Measurements from ENCODE around the gene MRTFB. TPM values are rescaled to one million over a fixed set of nuclear protein-coding genes. Genes with fewer than 3 reads are reported as not detected.

Gene MRTFB
- polyA plus RNA-seq, 1 experiment, result 6.2 TPM

DNA sequence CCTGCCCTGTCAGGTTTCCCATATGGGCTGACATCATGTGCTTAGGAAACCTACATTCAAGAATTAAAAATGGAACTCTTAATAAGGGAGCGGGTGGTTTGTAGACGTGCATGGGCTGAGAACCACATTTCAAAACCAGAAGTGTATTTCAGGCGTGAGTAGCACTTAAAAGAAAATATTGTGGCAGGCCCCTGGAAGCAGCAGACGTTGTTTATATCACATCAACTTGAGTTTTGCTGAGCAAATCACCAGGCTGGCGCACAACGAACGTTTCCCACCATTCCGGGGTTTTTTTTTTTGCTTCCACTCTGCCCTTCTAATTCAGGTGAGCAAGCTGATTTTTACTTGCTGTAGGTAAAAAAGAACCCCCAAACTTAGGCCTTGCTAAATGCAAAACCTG lies 220.2 kb downstream of the MRTFB start:
- no peak for DNase-seq (ENCODE audit: low read depth)
- Histone ChIP-seq H3K4me3 (ENCODE audit: low read depth, low read length) (no peak overlapping the region), H3K36me3 (ENCODE audit: control insufficient read depth, insufficient read depth, low read length) (no peaks in the 10 kb centered on the region), H3K27me3 (ENCODE audit: control insufficient read depth, insufficient read depth, low read length) (no peaks in the 10 kb centered on the region)
- TF ChIP-seq, protein P1, sequence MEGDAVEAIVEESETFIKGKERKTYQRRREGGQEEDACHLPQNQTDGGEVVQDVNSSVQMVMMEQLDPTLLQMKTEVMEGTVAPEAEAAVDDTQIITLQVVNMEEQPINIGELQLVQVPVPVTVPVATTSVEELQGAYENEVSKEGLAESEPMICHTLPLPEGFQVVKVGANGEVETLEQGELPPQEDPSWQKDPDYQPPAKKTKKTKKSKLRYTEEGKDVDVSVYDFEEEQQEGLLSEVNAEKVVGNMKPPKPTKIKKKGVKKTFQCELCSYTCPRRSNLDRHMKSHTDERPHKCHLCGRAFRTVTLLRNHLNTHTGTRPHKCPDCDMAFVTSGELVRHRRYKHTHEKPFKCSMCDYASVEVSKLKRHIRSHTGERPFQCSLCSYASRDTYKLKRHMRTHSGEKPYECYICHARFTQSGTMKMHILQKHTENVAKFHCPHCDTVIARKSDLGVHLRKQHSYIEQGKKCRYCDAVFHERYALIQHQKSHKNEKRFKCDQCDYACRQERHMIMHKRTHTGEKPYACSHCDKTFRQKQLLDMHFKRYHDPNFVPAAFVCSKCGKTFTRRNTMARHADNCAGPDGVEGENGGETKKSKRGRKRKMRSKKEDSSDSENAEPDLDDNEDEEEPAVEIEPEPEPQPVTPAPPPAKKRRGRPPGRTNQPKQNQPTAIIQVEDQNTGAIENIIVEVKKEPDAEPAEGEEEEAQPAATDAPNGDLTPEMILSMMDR (IDR thresholded peaks at IDR 0.05; ENCODE audit: insufficient read depth, low read depth, low read length), result no peak
- ChIA-PET CTCF (interaction anchor here (0.6 kb wide), 1 partner anchor 33 kb away, joined by 4 read pairs; no protein-coding TSS in a partner anchor), POLR2A (no interaction called here)

DNA sequence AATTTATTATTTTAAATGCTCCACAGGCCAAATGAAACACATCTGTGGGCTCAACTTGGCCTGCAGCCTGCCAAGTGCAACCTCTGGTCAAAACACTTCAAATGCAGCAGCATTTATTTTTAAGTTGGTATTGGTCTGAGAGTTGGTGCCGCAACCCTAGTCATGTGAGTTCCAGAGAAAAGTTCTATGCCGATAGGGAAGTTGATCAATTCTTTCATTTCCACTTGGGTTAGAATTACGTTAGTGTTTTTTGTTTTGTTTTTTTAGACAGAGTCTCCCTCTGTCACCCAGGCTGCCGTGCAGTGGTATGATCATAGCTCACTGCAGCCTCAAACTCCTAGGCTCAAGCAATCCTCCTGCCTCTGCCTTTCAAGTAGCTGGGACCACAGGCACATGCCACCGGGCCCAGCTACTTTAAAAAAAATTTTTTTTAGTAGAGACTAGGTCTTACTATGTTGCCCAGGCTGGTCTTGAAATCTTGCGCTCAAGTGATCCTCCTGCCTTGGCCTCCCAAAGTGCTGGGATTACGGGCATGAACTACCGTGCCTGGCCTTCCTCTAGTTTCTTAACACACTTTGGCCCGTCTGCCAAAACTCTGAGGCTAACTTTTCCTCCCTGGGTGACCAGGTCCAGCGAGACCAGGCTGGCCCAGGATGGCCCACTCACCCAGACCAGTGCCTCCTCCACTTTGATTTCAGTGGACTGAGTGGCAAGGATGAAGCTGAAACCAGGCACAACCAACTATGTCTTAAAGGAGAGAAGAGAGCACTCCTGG lies 221.1 kb downstream of the MRTFB start:
- Histone ChIP-seq H3K4me3 (ENCODE audit: low read depth, low read length) (no peak overlapping the region), H3K27me3 (ENCODE audit: control insufficient read depth, insufficient read depth, low read length) (no peaks in the 10 kb centered on the region), H3K36me3 (ENCODE audit: control insufficient read depth, insufficient read depth, low read length) (no peaks in the 10 kb centered on the region)
- TF ChIP-seq, protein P1 (IDR thresholded peaks at IDR 0.05; ENCODE audit: insufficient read depth, low read depth, low read length), result no peak
- ChIA-PET POLR2A (no interaction called here), CTCF (no interaction called here)
- DNase-seq (ENCODE audit: low read depth), result no peak

DNA sequence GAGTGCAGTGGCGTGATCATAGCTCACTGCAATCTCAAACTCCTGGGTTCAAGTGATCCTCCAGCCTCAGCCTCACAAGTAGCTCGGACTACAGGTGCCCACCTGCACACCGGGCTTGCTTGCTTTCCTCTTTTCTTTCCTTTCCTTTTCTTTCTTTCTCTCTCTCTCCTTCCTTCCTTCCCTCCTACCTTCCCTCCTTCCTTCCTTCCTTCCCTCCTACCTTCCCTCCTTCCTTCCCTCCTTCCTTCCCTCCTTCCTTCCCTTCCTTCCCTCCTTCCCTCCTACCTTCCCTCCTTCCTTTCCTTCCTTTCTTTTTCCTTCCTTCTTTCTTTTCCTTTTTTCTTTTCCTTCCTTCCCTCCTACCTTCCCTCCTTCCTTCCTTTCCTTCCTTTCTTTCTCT lies 225.5 kb downstream of the MRTFB start:
- TF ChIP-seq, protein P1 (IDR thresholded peaks at IDR 0.05; ENCODE audit: insufficient read depth, low read depth, low read length), result no peak
- Histone ChIP-seq H3K36me3 (ENCODE audit: control insufficient read depth, insufficient read depth, low read length) (no peaks in the 10 kb centered on the region), H3K27me3 (ENCODE audit: control insufficient read depth, insufficient read depth, low read length) (no peaks in the 10 kb centered on the region), H3K4me3 (ENCODE audit: low read depth, low read length) (no peak overlapping the region)
- ChIA-PET POLR2A (no interaction called here), CTCF (no interaction called here)
- DNase-seq (ENCODE audit: low read depth), result no peak

DNA sequence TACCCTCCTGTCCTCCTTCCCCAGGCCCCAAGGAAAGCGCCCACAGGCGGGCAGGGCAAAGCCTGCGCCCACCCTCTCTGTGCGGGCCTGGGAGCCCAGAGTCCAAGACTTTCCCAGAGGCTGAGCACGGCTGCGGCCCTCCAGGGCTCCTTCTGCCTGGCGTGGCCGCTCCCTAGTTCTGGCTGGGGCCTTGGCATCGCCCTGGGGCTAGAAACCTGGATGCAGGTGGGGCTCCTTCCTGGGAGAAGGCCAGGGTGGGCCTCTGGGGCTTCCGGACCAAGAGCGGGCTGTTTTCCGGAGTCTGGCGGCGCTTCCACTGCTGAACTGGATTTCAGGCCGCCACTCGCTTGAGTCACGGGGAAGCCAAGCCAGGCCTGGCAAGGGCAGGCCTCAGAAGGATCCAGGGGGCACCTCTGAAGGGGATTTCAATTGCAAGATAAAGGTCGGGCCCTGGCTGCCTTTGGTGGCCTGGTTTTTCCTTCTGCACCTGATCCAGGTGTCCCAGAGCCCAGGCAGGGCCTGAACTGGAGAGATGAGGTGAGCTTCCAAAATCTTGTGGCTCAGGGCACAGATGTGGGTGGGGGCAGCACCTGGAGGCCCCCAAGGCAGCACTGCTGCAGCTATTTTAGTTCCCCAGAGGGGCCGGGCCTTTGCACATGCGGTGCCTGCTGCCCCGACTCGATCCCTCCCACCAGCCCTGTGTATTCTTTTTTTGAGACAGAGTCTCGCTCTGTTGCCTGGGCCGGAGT lies 227.4 kb downstream of the MRTFB start:
- Histone ChIP-seq H3K36me3 (ENCODE audit: control insufficient read depth, insufficient read depth, low read length) (no peaks in the 10 kb centered on the region), H3K4me3 (ENCODE audit: low read depth, low read length) (no peak overlapping the region), H3K27me3 (ENCODE audit: control insufficient read depth, insufficient read depth, low read length) (no peaks in the 10 kb centered on the region)
- ChIA-PET CTCF (interaction anchor here (0.9 to 1.3 kb wide), 2 partner anchors 11 to 301 kb away, joined by 3 to 4 read pairs; no protein-coding TSS in a partner anchor), POLR2A (no interaction called here)
- TF ChIP-seq, protein P1 (IDR thresholded peaks at IDR 0.05; ENCODE audit: insufficient read depth, low read depth, low read length), result no peak
- DNase-seq (ENCODE audit: low read depth), result no peak

DNA sequence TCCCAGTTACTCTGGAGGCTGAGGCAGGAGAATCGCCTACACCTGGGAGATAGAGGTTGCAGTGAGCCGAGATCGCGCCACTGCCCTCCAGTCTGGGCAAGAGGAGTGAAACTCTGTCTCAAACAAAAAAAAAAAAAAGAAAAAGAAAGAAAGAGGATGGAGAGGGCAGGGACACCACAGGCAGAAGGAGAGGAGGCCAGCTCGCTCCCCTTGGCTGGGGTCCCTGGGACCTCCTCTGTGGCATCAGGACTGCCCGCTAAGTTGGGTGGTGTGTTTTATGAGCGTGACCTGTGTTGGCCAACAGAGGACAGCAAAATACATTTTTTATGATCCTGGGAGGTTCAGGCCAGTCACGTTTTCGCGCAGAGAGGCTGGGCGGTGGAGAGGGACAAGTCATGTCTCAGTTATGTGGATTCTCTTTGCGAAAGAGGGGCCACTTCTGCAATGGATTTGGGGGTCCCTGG lies 229.6 kb downstream of the MRTFB start:
- DNase-seq (ENCODE audit: low read depth), result no peak
- CTCF ChIA-PET, result interaction anchor here (0.8 to 2.0 kb wide), 6 partner anchors 15 to 377 kb away, joined by 3 to 22 read pairs (median 4); no protein-coding TSS in a partner anchor

More for the DNA sequence above, 229.6 kb downstream of the MRTFB start:
- no peaks in the 10 kb centered on the region for H3K36me3 ChIP-seq (ENCODE audit: control insufficient read depth, insufficient read depth, low read length)
- POLR2A ChIA-PET, result no interaction called here
- no peaks in the 10 kb centered on the region for H3K27me3 ChIP-seq (ENCODE audit: control insufficient read depth, insufficient read depth, low read length)
- TF ChIP-seq, protein P1 (IDR thresholded peaks at IDR 0.05; ENCODE audit: insufficient read depth, low read depth, low read length), result peak; percentile 68
- H3K4me3 ChIP-seq (ENCODE audit: low read depth, low read length), result peak overlapping the region; percentile 67
